Activated naive CD4-positive, alpha-beta T cell treated with anti-CD3 and anti-CD28 coated beads, Interleukin-2, amount 50 U/mL, for 24 hours (primary cell): Measurements from ENCODE around the gene IFTAP.
"Not testable (repeated sequence)": the region's sequence is repeated elsewhere in the genome, so short reads cannot be mapped to it uniquely, and the experiment has no call there.

Experiments used
- H3K27ac Mint-ChIP-seq: one replicate; pipeline ENCODE4 v1.8.0; 2021; ENCODE audit warnings: mild to moderate bottlenecking, mixed read lengths
- H3K27me3 Mint-ChIP-seq: one replicate; pipeline ENCODE4 v1.8.0; 2021; ENCODE audit warnings: mixed read lengths
- H3K36me3 Mint-ChIP-seq: one replicate; pipeline ENCODE4 v1.8.0; 2021; ENCODE audit warnings: mixed read lengths
- H3K4me1 Mint-ChIP-seq: one replicate; pipeline ENCODE4 v1.8.0; 2021; ENCODE audit warnings: mixed read lengths
- H3K4me3 Mint-ChIP-seq: one replicate; pipeline ENCODE4 v1.8.0; 2021; ENCODE audit warnings: mild to moderate bottlenecking, mixed read lengths
- H3K9me3 Mint-ChIP-seq: one replicate; pipeline ENCODE4 v1.8.0; 2021; ENCODE audit warnings: mixed read lengths

Gene IFTAP

DNA sequence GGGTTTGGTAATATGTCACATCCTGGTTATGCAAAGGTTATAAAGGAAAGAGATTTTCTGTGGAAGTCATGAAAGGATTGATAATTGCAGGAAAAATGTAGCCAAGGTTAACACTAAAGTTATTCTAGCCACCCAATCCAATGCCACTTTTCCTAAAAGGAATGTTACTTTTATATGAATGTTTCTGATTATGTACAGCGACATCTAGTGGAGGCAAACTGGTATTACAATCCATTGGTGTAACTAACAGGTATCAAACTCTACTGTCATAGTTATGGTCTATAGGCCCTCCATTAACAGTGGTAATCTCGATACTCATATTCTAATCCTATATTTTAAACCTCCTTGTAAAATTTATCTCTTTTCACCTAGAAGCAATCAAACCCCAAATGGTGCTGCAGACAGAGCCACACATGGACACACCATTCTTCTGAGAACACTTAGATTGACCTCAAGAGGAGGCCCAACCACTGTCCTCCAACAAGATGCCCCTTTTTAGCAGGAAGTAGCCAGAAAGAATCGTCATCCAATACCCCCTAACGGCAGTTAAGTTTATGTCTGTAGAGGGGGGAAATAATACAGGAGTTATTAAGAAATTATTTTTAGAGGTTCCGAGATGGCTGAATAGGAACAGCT, 78.6 kb downstream of the IFTAP start:
- H3K4me1 Mint-ChIP-seq: no peaks in the 10 kb centered on the region
- H3K9me3 Mint-ChIP-seq: no peaks in the 10 kb centered on the region
- no peaks in the 10 kb centered on the region for H3K36me3 Mint-ChIP-seq
- no peaks in the 10 kb centered on the region for H3K27me3 Mint-ChIP-seq
- H3K4me3 Mint-ChIP-seq: no peak overlapping the region
- no peak overlapping the region for H3K27ac Mint-ChIP-seq

DNA sequence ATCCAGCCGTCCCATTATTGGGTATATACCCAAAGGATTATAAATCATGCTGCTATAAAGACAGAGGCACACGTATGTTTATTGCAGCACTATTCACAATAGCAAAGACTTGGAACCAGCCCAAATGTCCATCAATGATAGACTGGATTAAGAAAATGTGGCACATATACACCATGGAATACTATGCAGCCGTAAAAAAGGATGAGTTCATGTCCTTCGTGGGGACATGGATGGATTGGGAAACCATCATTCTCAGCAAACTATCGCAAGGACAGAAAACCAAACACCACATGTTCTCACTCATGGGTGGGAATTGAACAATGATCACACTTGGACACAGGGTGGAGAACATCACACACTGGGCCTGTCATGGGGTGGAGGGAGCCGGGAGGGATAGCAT, 85.2 kb downstream of the IFTAP start:
- H3K9me3 Mint-ChIP-seq, H3K27me3 Mint-ChIP-seq, H3K27ac Mint-ChIP-seq, H3K4me1 Mint-ChIP-seq, H3K36me3 Mint-ChIP-seq, H3K4me3 Mint-ChIP-seq: not testable (repeated sequence)

DNA sequence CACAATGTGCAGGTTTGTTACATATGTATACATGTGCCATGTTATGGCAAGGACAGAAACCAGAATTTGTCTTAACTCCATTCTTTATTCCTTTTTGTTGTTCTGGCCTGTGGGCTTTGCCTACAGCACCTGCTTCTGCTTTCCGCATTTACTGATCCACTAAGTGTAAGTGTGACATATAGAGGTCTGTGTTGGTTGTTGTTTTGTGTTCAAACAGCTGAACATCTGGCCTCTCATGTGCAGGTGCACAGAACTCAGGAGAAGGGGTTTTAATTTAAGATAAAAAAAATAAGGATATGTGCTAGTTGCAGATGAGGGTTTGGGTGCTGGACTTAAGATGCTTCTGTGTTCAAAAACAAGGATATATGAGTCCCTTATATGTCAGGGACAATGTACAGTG, 89.5 kb downstream of the IFTAP start:
- Mint-ChIP-seq H3K4me3 (no peak overlapping the region), H3K4me1 (peaks cover 3% of the 10 kb centered on the region), H3K27me3 (peaks cover 18% of the 10 kb centered on the region), H3K9me3 (peaks cover 7% of the 10 kb centered on the region), H3K27ac (no peak overlapping the region), H3K36me3 (no peaks in the 10 kb centered on the region)

DNA sequence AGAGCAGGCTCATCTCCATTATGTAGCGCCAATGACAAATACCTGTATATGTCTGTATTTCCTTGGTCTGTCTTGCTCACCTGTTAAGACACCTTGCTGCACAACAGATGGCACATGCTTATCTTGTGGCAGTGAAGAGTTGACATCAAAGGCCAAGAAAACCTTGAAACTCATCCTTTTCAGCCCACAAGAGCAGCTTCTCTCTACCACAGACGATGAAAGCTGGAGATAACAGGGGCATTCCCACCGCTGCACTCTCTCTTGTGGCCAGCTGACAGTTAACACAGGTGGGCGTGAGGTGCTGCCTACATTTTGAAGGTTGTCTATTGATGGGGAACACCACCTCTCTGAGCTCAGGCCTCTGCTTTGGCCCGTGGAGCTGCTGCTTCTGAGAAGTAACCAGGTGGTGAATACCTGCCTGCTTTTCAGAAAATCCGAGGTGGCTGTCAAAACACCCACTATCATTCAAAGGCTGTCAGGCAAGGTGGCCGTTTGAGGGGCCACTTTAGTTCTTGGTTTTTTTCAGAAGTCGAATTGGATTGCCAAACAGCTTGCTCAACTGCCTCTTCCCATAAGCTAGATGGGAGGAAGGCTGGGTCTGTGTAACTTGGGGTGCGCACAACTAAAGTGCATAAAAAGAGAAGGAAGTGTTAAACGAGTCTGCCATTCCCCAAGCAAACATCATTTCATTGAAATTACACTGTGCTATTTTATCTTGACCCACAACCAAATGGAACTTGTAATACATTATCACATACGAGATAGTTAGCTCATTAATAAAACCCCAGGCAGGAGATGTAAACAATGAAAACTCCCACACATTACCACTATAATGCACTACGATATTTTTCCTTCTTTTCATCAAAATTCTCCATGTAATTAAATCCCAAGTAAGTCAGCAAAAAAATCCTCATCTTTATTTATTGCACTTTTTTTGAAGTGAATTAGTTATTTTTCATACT, 90.8 kb downstream of the IFTAP start:
- H3K9me3 Mint-ChIP-seq: peaks cover 7% of the 10 kb centered on the region
- no peak overlapping the region for H3K27ac Mint-ChIP-seq
- H3K4me3 Mint-ChIP-seq: no peak overlapping the region
- H3K36me3 Mint-ChIP-seq: no peaks in the 10 kb centered on the region
- H3K27me3 Mint-ChIP-seq: peaks cover 22% of the 10 kb centered on the region
- H3K4me1 Mint-ChIP-seq: peaks cover 3% of the 10 kb centered on the region

DNA sequence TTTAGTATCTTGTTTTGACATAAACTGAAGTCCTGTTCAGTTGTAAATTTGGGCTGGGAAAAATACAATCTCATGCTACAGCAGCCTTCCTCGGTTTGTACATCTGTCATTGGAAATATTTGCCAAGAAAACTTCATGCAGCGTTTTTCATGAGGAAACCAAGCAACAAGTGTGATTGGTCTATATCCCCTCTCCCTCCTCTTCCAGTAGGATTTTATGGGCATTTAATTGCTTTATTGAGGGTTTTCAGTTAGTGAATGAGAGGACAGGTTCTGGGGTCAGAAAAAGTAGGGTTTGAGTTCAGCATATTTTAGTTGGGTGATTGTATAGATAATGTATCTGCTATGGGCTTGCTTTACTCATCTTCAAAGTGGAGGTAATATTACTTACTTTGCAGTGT, 93.8 kb downstream of the IFTAP start:
- Mint-ChIP-seq H3K4me1 (peaks cover 3% of the 10 kb centered on the region), H3K36me3 (no peaks in the 10 kb centered on the region), H3K27ac (no peak overlapping the region), H3K27me3 (peaks cover 18% of the 10 kb centered on the region), H3K4me3 (no peak overlapping the region), H3K9me3 (no peaks in the 10 kb centered on the region)

DNA sequence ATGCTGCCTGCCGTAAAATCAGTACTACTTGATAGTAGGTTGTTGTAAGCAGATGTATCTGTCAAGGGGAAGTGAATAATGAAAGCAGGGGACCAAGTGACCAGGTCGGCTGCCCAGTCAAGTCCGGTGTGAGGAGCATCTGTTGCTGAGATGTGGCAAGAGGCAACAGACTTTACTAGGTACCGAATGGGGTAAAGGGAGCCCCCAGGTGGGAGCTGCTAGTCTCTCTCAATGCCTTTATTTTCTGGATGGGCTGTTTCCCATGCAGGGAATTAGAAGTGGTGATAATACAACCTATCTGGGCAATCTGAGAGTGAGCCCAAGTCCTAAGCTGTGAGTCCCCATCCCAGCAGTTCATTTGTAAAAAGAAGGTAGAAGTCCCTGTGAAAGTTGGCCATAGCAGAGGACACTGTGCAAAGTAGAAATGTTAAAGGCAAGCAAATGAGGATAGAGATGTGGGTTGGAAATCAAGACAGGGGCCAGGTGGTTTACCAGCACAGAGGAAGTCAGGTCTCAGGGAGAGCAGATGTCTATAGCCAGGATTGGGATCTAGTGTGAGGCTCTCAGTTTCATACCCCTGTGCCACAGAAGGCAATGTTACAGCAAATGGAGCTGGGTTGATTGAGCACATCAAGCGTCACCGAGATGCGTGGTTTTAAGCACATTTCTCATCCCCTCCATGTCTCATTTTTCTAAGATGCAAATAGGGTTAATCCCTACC, 94.4 kb downstream of the IFTAP start:
- Mint-ChIP-seq H3K27ac (no peak overlapping the region), H3K4me3 (no peak overlapping the region), H3K27me3 (peaks cover 18% of the 10 kb centered on the region), H3K4me1 (peaks cover 3% of the 10 kb centered on the region), H3K36me3 (no peaks in the 10 kb centered on the region), H3K9me3 (no peaks in the 10 kb centered on the region)

DNA sequence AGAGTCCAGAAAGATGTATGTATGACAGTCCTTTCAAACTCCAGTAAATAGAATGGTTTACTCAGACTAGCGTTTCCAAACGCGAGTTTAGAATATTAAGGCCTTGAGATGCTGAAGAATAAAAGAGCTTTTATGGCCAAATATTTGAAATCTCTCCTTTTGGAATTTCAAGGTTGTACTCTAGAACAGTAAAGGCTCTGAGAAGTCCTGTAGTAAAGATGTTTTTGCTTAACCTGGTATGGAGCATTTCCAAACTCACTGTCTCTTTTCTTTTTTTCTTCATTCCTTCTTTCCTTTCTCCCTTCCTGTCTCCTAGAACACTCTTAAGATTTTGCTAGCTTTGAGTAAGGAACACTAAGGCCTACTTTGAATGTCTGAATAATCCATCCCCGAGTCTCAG, 95.1 kb downstream of the IFTAP start:
- no peaks in the 10 kb centered on the region for H3K9me3 Mint-ChIP-seq
- H3K27me3 Mint-ChIP-seq: peaks cover 18% of the 10 kb centered on the region
- no peak overlapping the region for H3K27ac Mint-ChIP-seq
- no peak overlapping the region for H3K4me3 Mint-ChIP-seq
- H3K4me1 Mint-ChIP-seq: peaks cover 1% of the 10 kb centered on the region
- no peaks in the 10 kb centered on the region for H3K36me3 Mint-ChIP-seq

DNA sequence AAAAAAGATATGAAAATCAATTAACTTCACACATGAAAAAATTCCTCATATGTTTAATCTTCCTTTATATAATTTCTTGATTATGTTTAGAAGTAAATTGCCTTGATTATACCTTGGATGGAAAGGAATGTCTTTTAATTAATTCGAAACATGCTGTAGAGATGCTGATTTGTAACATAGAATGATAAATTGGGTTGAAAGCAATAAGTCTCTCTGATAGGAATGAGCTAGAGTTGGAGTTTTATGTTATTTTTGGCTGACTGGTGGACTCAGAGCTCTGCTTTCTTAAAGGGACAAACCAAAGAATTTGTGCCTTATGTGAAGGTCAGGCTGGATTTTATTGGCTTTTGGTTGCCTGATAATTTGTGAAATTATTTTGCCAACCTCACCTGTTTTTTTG, 98.4 kb downstream of the IFTAP start:
- H3K27ac Mint-ChIP-seq: no peak overlapping the region
- H3K4me1 Mint-ChIP-seq: no peaks in the 10 kb centered on the region
- peaks cover 13% of the 10 kb centered on the region for H3K27me3 Mint-ChIP-seq
- H3K36me3 Mint-ChIP-seq: no peaks in the 10 kb centered on the region
- H3K9me3 Mint-ChIP-seq: no peaks in the 10 kb centered on the region
- H3K4me3 Mint-ChIP-seq: no peak overlapping the region

DNA sequence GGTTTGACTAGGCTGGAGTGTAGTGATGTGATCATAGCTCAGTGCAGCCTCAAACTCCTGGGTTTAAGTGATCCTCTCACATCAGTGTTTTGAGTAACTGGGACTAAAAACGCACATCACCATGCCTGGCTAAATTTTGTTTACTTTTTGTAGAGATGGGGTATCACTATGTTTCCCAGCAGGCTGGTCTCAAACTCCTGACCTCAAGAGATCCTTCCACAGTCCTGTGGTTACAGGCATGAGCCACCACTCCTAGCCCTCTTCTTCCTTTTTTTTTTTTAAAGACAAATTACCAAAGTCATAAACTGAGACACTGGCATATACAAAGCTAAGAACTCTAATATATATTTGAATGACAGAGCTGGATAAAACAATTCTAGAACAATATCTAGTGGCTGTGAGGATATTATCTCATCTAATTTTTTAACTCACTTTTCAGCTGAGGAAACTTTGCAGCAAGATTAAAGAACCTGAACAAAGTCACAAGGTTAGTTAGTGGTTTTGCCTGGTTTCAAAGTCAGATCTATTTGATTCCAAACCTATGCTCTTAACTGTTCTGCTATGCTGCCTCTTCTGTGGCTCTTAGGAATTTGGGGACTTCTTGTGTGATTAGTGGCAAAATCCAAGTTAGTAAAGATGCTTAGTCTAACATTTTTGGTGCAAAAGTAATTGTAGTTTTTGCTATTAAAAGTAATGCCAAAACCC, 99.0 kb downstream of the IFTAP start:
- no peaks in the 10 kb centered on the region for H3K9me3 Mint-ChIP-seq
- peaks cover 12% of the 10 kb centered on the region for H3K27me3 Mint-ChIP-seq
- H3K4me3 Mint-ChIP-seq: no peak overlapping the region
- H3K4me1 Mint-ChIP-seq: no peaks in the 10 kb centered on the region
- H3K36me3 Mint-ChIP-seq: no peaks in the 10 kb centered on the region
- no peak overlapping the region for H3K27ac Mint-ChIP-seq

DNA sequence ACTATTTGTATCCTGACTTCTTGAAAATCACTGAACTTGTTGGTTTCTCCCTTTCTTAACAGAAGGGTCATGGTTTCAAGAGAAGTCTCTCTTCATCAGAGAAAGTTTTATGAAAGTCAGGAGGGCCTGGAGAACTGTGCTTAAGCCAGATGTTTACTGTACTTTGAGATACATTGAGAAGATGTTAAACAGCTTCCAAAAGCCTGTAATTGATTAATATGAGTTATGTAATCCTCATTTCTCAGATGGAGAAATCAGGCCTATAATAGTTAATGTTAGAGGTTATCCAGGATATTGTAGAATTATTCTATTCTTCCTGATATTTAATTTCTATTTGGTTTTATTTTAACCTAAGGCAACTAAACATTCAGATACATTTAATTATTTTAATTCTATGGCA, 100.8 kb downstream of the IFTAP start:
- Mint-ChIP-seq H3K4me3 (no peak overlapping the region), H3K27ac (no peak overlapping the region), H3K9me3 (no peaks in the 10 kb centered on the region), H3K27me3 (peaks cover 4% of the 10 kb centered on the region), H3K36me3 (no peaks in the 10 kb centered on the region), H3K4me1 (no peaks in the 10 kb centered on the region)

DNA sequence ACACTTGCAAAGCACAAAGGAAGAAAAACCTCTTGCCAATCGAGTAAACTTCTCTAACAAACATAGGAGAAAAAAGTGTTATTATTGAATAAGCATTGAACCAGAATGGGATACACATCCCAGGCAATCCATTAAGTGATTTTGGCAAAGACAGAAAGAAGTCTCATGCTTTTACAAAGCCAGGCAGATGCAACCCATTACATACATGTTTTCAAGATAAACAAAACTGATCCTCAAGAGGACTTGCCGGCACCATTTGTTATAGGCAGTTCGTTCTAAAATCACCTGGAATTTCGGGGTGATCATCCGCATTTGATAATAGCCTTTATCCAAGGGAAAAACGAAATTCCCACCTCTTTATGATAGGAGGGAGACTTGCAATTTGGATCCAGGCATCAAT, 101.3 kb downstream of the IFTAP start:
- no peak overlapping the region for H3K4me3 Mint-ChIP-seq
- H3K36me3 Mint-ChIP-seq: no peaks in the 10 kb centered on the region
- H3K27me3 Mint-ChIP-seq: peaks cover 5% of the 10 kb centered on the region
- no peak overlapping the region for H3K27ac Mint-ChIP-seq
- no peaks in the 10 kb centered on the region for H3K9me3 Mint-ChIP-seq
- H3K4me1 Mint-ChIP-seq: no peaks in the 10 kb centered on the region

DNA sequence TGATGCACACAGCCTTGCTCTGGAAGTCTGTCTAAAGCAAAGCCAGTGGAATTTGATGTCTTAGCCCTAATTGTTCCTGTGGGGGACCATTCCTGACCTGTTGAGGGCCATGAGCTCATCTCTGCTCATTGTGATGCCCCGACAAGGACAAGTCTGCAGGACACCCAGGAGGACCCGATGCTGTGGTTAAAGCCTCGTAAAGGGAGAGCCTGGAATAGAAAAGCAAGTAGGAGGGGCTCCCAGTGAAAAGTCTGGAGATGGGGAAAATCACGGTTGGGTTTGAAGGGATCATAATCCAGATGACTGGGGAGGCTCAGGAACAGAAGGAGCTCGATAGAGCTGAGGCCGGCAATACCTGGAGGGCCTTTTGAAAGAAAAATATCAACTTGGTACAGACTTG, 102.2 kb downstream of the IFTAP start:
- Mint-ChIP-seq H3K4me3 (no peak overlapping the region), H3K27ac (no peak overlapping the region), H3K27me3 (peaks cover 9% of the 10 kb centered on the region), H3K9me3 (no peaks in the 10 kb centered on the region), H3K36me3 (no peaks in the 10 kb centered on the region), H3K4me1 (no peaks in the 10 kb centered on the region)

DNA sequence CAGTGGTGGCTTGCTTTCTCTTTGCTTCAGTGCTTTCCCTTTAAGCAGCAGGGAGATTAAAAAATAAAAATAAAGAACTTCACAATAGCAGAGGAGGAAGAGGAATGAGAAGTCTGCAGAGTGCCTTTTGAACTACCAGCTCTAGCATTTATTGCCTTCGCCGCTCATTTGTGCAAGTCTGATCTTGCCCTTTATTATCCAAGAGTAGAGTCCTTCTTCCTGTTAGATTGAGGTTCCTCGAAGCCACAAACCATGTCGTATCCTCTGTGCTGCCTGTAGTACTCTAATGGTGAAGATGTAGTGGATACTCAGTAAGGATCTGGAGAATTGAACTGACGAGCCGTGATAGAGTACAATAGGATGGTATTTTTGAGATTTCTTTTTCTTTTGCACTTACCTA, 105.0 kb downstream of the IFTAP start:
- no peak overlapping the region for H3K27ac Mint-ChIP-seq
- no peaks in the 10 kb centered on the region for H3K9me3 Mint-ChIP-seq
- H3K4me1 Mint-ChIP-seq: no peaks in the 10 kb centered on the region
- H3K27me3 Mint-ChIP-seq: peaks cover 8% of the 10 kb centered on the region
- H3K36me3 Mint-ChIP-seq: no peaks in the 10 kb centered on the region
- H3K4me3 Mint-ChIP-seq: no peak overlapping the region

DNA sequence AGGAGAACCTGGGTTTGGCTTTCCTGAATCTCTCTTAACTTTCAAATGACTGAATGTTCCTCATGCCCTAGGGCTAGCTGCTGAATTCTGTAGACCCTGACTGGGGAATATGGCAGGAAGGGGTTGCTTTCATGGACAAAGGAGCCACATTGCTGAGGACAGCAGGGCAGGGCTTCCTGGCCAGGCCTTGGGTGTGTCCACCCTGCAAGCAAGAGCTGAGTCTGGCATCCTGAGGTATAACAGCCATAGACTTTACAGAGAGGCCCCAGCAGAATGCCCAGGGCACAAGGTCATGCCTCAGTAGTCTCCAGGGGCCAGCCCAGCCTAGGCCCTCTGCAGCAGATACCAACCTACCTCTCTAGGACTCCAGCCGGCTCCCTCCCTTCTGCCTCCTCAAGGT, 105.9 kb downstream of the IFTAP start:
- peaks cover 7% of the 10 kb centered on the region for H3K27me3 Mint-ChIP-seq
- no peaks in the 10 kb centered on the region for H3K9me3 Mint-ChIP-seq

DNA sequence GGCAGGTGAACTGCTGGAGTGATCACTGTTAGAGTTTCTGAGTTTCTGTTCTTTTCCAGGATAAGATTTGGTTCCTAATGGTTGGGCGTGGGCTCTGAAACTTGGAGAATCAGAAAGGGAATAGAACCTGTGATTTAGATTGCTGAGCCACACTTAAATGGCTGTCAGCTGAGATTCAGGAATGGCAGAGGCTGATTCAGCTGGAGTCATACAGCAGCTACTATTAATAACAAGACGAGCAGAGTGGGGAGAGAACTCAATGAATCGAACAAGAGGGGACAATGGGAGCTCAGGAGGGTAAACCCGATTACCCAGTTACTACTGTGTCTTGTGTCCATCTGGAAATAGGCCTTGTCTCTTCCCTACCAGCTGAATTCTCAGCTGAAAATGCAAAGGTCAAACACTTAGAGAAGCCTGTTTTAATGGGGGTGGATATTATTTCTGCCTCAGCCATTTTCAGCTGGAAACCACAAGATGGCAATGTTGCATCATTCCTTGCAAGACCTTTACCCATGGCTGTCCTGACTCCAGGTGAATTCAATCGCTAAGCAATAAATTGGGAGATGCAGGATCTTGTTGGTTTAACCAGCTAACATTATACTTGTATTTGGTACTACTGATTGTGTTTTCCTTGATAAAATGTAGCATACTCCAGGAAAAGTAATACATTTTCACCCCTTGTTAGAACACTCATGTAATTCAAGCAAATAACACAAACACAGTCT, 108.2 kb downstream of the IFTAP start:
- Mint-ChIP-seq H3K9me3 (no peaks in the 10 kb centered on the region), H3K27me3 (peaks cover 10% of the 10 kb centered on the region), H3K4me3 (no peak overlapping the region), H3K36me3 (no peaks in the 10 kb centered on the region), H3K4me1 (no peaks in the 10 kb centered on the region), H3K27ac (no peak overlapping the region)

More for the DNA sequence above, 105.9 kb downstream of the IFTAP start:
- Mint-ChIP-seq H3K4me1 (no peaks in the 10 kb centered on the region), H3K4me3 (no peak overlapping the region), H3K27ac (no peak overlapping the region), H3K36me3 (no peaks in the 10 kb centered on the region)
